Esophagus squamous epithelium (tissue), 5 donors: Measurements from ENCODE around the gene PRKN. TPM values are rescaled to one million over a fixed set of nuclear protein-coding genes. Genes with fewer than 3 reads are reported as not detected.

Experiments
- DNase-seq: peaks from one replicate; lab custom pipeline; 2025; lab: John Stamatoyannopoulos, UW
- H3K27ac ChIP-seq, 4 donors: fragments of 200-600 bp; sonication (generic); one replicate each; pipeline ENCODE4 v1.5.1; 2016 to 2019; ENCODE audit warnings: mild to moderate bottlenecking in 1 of 4
- H3K27me3 ChIP-seq, 4 donors: fragments of 200-600 bp; sonication (generic); 1 replicate in 3 of 4; 2 replicates in 1 of 4; pipeline versions ENCODE4 v1.5.1 to v1.6.0; 2017 to 2021; ENCODE audit warnings: antibody characterized with exemption in 1 of 4
- H3K36me3 ChIP-seq, 3 donors: fragments of 200-600 bp; sonication (generic); one replicate each; pipeline ENCODE4 v1.5.1; 2016 to 2019
- H3K4me1 ChIP-seq, 3 donors: fragments of 200-600 bp; sonication (generic); one replicate each; pipeline ENCODE4 v1.5.1; 2017 to 2019
- H3K4me3 ChIP-seq, 4 donors: fragments of 200-600 bp; sonication (generic); 1 replicate in 3 of 4; 2 replicates in 1 of 4; pipeline ENCODE4 v1.5.1; 2016 to 2019; ENCODE audit warnings: mild to moderate bottlenecking in 2 of 4, moderate library complexity in 1 of 4
- H3K9me3 ChIP-seq, 3 donors: fragments of 200-600 bp; sonication (generic); one replicate each; pipeline ENCODE4 v1.5.1; 2016 to 2019
- CTCF ChIP-seq, 6 experiments: fragments of 450-650 bp in 4 of 6; fragments of 200-600 bp in 2 of 6; sonication (generic) in 2 of 6; IDR thresholded peaks; one replicate each; pipeline ENCODE4 v1.5.1; 2016 to 2019; ENCODE audit warnings: antibody characterized with exemption in 6 of 6, mild to moderate bottlenecking in 4 of 6, moderate library complexity in 4 of 6
- POLR2A ChIP-seq, 4 donors: fragments of 450-650 bp; IDR thresholded peaks; one replicate each; pipeline ENCODE4 v1.6.1; 2017; ENCODE audit warnings: antibody characterized with exemption in 4 of 4, mild to moderate bottlenecking in 4 of 4, moderate library complexity in 3 of 4
- WGBS, 2 donors: methylation state at CpG; one replicate each; pipeline ENCODE4 v1.1.5; 2018; 5-methylcytosine and 5-hydroxymethylcytosine counted together
- intact Hi-C: fragments of 100-400 bp; cut with DNase I; formaldehyde crosslinking; loops from one replicate; pipeline ENCODE4 v1.15.0; 2022
- total RNA-seq, 4 donors: library from RNA; depleted of rRNA; stranded (reverse); fragments of >200 nt; gene quantifications; one replicate each; pipeline ENCODE4 v1.1.0, GENCODE V29; 2016
- donor health status: DM: yes; HTN: yes; CAD: no.

Gene PRKN
- total RNA-seq, 4 donors from 2014 or later = 0.70 to 5.5 (median 2.2) TPM

- no peaks in the 10 kb centered on the region for H3K9me3 ChIP-seq
- no peak overlapping the region for H3K27ac ChIP-seq
- DNase-seq = no peak
- no peaks in the 10 kb centered on the region for H3K4me1 ChIP-seq
- no peak for TF ChIP-seq POLR2A (IDR thresholded peaks at IDR 0.05)
- TF ChIP-seq CTCF (IDR thresholded peaks at IDR 0.05) = no peak
- H3K27me3 ChIP-seq = no peaks in the 10 kb centered on the region
- intact Hi-C loops = no loop called here
- no peaks in the 10 kb centered on the region for H3K36me3 ChIP-seq
- H3K4me3 ChIP-seq = no peak overlapping the region
- 44 to 54% methylated on average over 4 of the region's 4 CpGs for WGBS, 2 donors
Observed at GRCh38 chr6:161542346-161542980, 1185.1 kb downstream of the PRKN start.

GRCh38 chr6:161540532-161540931 is 1187.0 kb downstream of the PRKN start:
- no peak for DNase-seq
- 88 to 92% methylated on average over 1 of the region's 1 CpG for WGBS, 2 donors
- TF ChIP-seq POLR2A (IDR thresholded peaks at IDR 0.05) (no peak), CTCF (IDR thresholded peaks at IDR 0.05) (no peak)
- intact Hi-C loops = no loop called here
- Histone ChIP-seq H3K4me3 (no peak overlapping the region), H3K4me1 (no peaks in the 10 kb centered on the region), H3K36me3 (no peaks in the 10 kb centered on the region), H3K27me3 (no peaks in the 10 kb centered on the region), H3K27ac (no peak overlapping the region), H3K9me3 (no peaks in the 10 kb centered on the region)

GRCh38 chr6:161536224-161536630 is 1191.3 kb downstream of the PRKN start:
- H3K27me3 ChIP-seq = no peaks in the 10 kb centered on the region
- 37 to 56% methylated on average over 3 of the region's 3 CpGs for WGBS, 2 donors
- H3K36me3 ChIP-seq = no peaks in the 10 kb centered on the region
- H3K27ac ChIP-seq = no peak overlapping the region
- H3K4me1 ChIP-seq = no peaks in the 10 kb centered on the region
- TF ChIP-seq CTCF (IDR thresholded peaks at IDR 0.05) (no peak), POLR2A (IDR thresholded peaks at IDR 0.05) (no peak)
- H3K4me3 ChIP-seq = no peak overlapping the region
- H3K9me3 ChIP-seq = no peaks in the 10 kb centered on the region
- intact Hi-C loops = no loop called here
- DNase-seq = no peak

GRCh38 chr6:161534264-161534873 is 1193.2 kb downstream of the PRKN start:
- H3K36me3 ChIP-seq = no peaks in the 10 kb centered on the region
- WGBS, 2 donors = 87% methylated on average over 13 of the region's 13 CpGs
- TF ChIP-seq POLR2A (IDR thresholded peaks at IDR 0.05) (no peak), CTCF (IDR thresholded peaks at IDR 0.05) (no peak)
- intact Hi-C loops = no loop called here
- H3K4me1 ChIP-seq = no peaks in the 10 kb centered on the region
- H3K27me3 ChIP-seq = no peaks in the 10 kb centered on the region
- no peak for DNase-seq
- H3K9me3 ChIP-seq = no peaks in the 10 kb centered on the region
- H3K4me3 ChIP-seq = no peak overlapping the region
- no peak overlapping the region for H3K27ac ChIP-seq

GRCh38 chr6:161533266-161533665 is 1194.3 kb downstream of the PRKN start:
- no peaks in the 10 kb centered on the region for H3K27me3 ChIP-seq
- no peaks in the 10 kb centered on the region for H3K36me3 ChIP-seq
- TF ChIP-seq CTCF (IDR thresholded peaks at IDR 0.05) = no peak
- TF ChIP-seq POLR2A (IDR thresholded peaks at IDR 0.05) = no peak
- DNase-seq = no peak
- no peak overlapping the region for H3K4me3 ChIP-seq
- H3K27ac ChIP-seq = no peak overlapping the region
- intact Hi-C loops = no loop called here
- 71 to 79% methylated on average over 9 of the region's 9 CpGs for WGBS, 2 donors
- H3K9me3 ChIP-seq = no peaks in the 10 kb centered on the region
- no peaks in the 10 kb centered on the region for H3K4me1 ChIP-seq
